Peyer's patch (tissue), 4 donors: ENCODE measurements around the gene TMEM165.

Source experiments
- CTCF ChIP-seq, 6 experiments: fragments of 450-650 bp in 4 of 6; fragments of 200-600 bp in 2 of 6; sonication (generic) in 1 of 6; IDR thresholded peaks; one replicate each; pipeline ENCODE4 v1.5.1; 2017 to 2019; ENCODE audit warnings: antibody characterized with exemption in 6 of 6, mild to moderate bottlenecking in 3 of 6, moderate library complexity in 1 of 6
- POLR2A ChIP-seq, 2 donors: fragments of 450-650 bp; IDR thresholded peaks; one replicate each; pipeline ENCODE4 v1.5.1; 2017; ENCODE audit warnings: antibody characterized with exemption in 2 of 2, mild to moderate bottlenecking in 2 of 2, moderate library complexity in 2 of 2

- TF ChIP-seq POLR2A (IDR thresholded peaks at IDR 0.05) (no peak), CTCF (IDR thresholded peaks at IDR 0.05) (no peak)
Observed at GRCh38 chr4:55450566-55450965, 54.8 kb downstream of the TMEM165 start.
